HG02678 (cell line): Measurements from ENCODE around the gene PIK3R1.

ENCODE experiments used
- ATAC-seq: cut with Tn5 transposase; IDR thresholded peaks from one replicate; pipeline ENCODE4 v1.9.1; 2021; ENCODE audit warnings: mild to moderate bottlenecking, moderate library complexity; ENCODE audit not compliant: unreplicated experiment

The PIK3R1 gene

GRCh38 chr5:68251386-68251785 lies 35.8 kb downstream of the PIK3R1 start:
- no peak for ATAC-seq

GRCh38 chr5:68251804-68252522 lies 36.4 kb downstream of the PIK3R1 start:
- no peak for ATAC-seq

GRCh38 chr5:68252673-68253623 lies 37.4 kb downstream of the PIK3R1 start:
- ATAC-seq, result peak; percentile 70

- ATAC-seq, result no peak
Observed at GRCh38 chr5:68253624-68254585, 38.3 kb downstream of the PIK3R1 start.

GRCh38 chr5:68254810-68255209 lies 39.3 kb downstream of the PIK3R1 start:
- no peak for ATAC-seq

GRCh38 chr5:68255305-68256120 lies 40.0 kb downstream of the PIK3R1 start:
- ATAC-seq, result peak; percentile 42

- no peak for ATAC-seq
Observed at GRCh38 chr5:68257210-68257609, 41.7 kb downstream of the PIK3R1 start.

GRCh38 chr5:68258531-68258930 lies 43.0 kb downstream of the PIK3R1 start:
- no peak for ATAC-seq

- ATAC-seq, result no peak
Observed at GRCh38 chr5:68259700-68260099, 44.1 kb downstream of the PIK3R1 start.

GRCh38 chr5:68260467-68260866 lies 44.9 kb downstream of the PIK3R1 start:
- no peak for ATAC-seq

- no peak for ATAC-seq
Observed at GRCh38 chr5:68261169-68261568, 45.6 kb downstream of the PIK3R1 start.

- peak; percentile 62 for ATAC-seq
Observed at GRCh38 chr5:68261569-68262065, 46.1 kb downstream of the PIK3R1 start.

- no peak for ATAC-seq
Observed at GRCh38 chr5:68264024-68264956, 48.7 kb downstream of the PIK3R1 start.

- no peak for ATAC-seq
Observed at GRCh38 chr5:68265347-68265746, 49.8 kb downstream of the PIK3R1 start.

- no peak for ATAC-seq
Observed at GRCh38 chr5:68265822-68266395, 50.4 kb downstream of the PIK3R1 start.

- ATAC-seq, result no peak
Observed at GRCh38 chr5:68266457-68266856, 50.9 kb downstream of the PIK3R1 start.

- ATAC-seq, result no peak
Observed at GRCh38 chr5:68267066-68267465, 51.5 kb downstream of the PIK3R1 start.

- no peak for ATAC-seq
Observed at GRCh38 chr5:68268101-68268851, 52.7 kb downstream of the PIK3R1 start.
